K562 (cell line): ENCODE measurements around the gene CDPF1. TPM values are rescaled to one million over a fixed set of nuclear protein-coding genes. Genes with fewer than 3 reads are reported as not detected.

ENCODE experiments used
- ADNP ChIP-seq: fragments of 200-800 bp; sonication (Bioruptor generic); IDR thresholded peaks from 2 replicates; pipeline ENCODE4 v1.6.1; 2016; ENCODE audit warnings: missing genetic modification characterization, missing compliant biosample characterization
- ASH1L ChIP-seq: fragments of 450-650 bp; IDR thresholded peaks from 2 replicates; pipeline ENCODE4 v1.6.1; 2018; ENCODE audit warnings: borderline replicate concordance, mild to moderate bottlenecking, low read depth; ENCODE audit not compliant: partially characterized antibody
- HDAC1 ChIP-seq, 2 experiments: fragments of 450-650 bp; IDR thresholded peaks; 2 replicates each; pipeline ENCODE4 v1.6.1; 2016 to 2017; ENCODE audit warnings: inconsistent platforms in 1 of 2, mild to moderate bottlenecking in 1 of 2, moderate library complexity in 1 of 2
- HDAC2 ChIP-seq: fragments of 450-650 bp; IDR thresholded peaks from 2 replicates; pipeline ENCODE4 v1.6.1; 2016; ENCODE audit warnings: mild to moderate bottlenecking
- MAX ChIP-seq: sonication (generic); formaldehyde crosslinking; IDR thresholded peaks from 2 replicates; pipeline ENCODE4 v1.9.0; 2022; ENCODE audit warnings: mild to moderate bottlenecking, missing genetic modification reagents
- MTA1 ChIP-seq: fragments of 450-650 bp; IDR thresholded peaks from 2 replicates; pipeline ENCODE4 v1.6.1; 2017; ENCODE audit warnings: borderline replicate concordance
- NFIC ChIP-seq: fragments of 450-650 bp; IDR thresholded peaks from 2 replicates; pipeline ENCODE4 v1.6.1; 2017; ENCODE audit warnings: mild to moderate bottlenecking, inconsistent platforms
- NR2C1 ChIP-seq, 2 experiments: fragments of 450-650 bp; IDR thresholded peaks; 2 replicates each; pipeline ENCODE4 v1.6.1; 2017; ENCODE audit warnings: mild to moderate bottlenecking in 2 of 2, antibody characterized with exemption in 1 of 2, inconsistent platforms in 1 of 2, missing compliant biosample characterization in 1 of 2, missing genetic modification characterization in 1 of 2
- POLR2AphosphoS5 ChIP-seq: IDR thresholded peaks from 2 replicates; pipeline ENCODE4 v1.6.1; 2011; ENCODE audit warnings: mild to moderate bottlenecking, low read depth, low read length, moderate library complexity; ENCODE audit not compliant: control insufficient read depth, insufficient read depth
- RNF2 ChIP-seq: sonication (generic); IDR thresholded peaks from 2 replicates; pipeline ENCODE4 v1.6.1; 2016
- TBP ChIP-seq: optimal IDR thresholded peaks from 2 replicates; pipeline ENCODE3; 2011; ENCODE audit warnings: low read depth, low read length, improper control_type of control experiment
- TCFL5 ChIP-seq: fragments of 250-450 bp; sonication (Bioruptor Pico); conservative IDR thresholded peaks from 2 replicates; pipeline ENCODE4 v1.6.1; 2021; ENCODE audit warnings: mild to moderate bottlenecking, moderate library complexity, matching md5 sums
- THRA ChIP-seq: fragments of 450-650 bp; IDR thresholded peaks from 2 replicates; pipeline ENCODE4 v1.6.1; 2017; ENCODE audit warnings: mild to moderate bottlenecking, moderate library complexity
- U2AF1 ChIP-seq: fragments of 200-400 bp; formaldehyde crosslinking; optimal IDR thresholded peaks from 2 replicates; pipeline ENCODE3; 2017; ENCODE audit warnings: mild to moderate bottlenecking, low read depth, low read length, moderate library complexity
- WHSC1 ChIP-seq: IDR thresholded peaks from one replicate; pipeline ENCODE4 v1.6.1; 2012; ENCODE audit warnings: low read length, control low read depth, inconsistent platforms
- ZBTB43 ChIP-seq: sonication (generic); formaldehyde crosslinking; IDR thresholded peaks from 2 replicates; pipeline ENCODE4 v1.8.0; 2023; ENCODE audit warnings: mild to moderate bottlenecking, missing genetic modification reagents
- ZNF324 ChIP-seq: fragments of 250-450 bp; sonication (Bioruptor Pico); IDR thresholded peaks from 2 replicates; pipeline ENCODE4 v1.4.0; 2020; ENCODE audit warnings: mild to moderate bottlenecking
- ZNF655 ChIP-seq: fragments of 250-450 bp; sonication (Bioruptor Pico); IDR thresholded peaks from 2 replicates; pipeline ENCODE4 v1.5.0; 2021
- polyA plus RNA-seq, 8 experiments: library from polyadenylated mRNA; depleted of rRNA in 4 of 8; stranded (reverse) in 5 of 8; unstranded in 3 of 8; fragments of >200 nt; fragmentation: Nextera tagmentation in 2 of 8; fragmentation: Illumina TruSeq in 1 of 8; extraction: Ambion mirVana in 2 of 8; extraction: Trizol in 1 of 8; gene quantifications; 2 replicates each; pipeline versions ENCODE4 v1.2.1 to v1.2.3, GENCODE V29; 2011 to 2014; ENCODE audit warnings: inconsistent platforms in 1 of 8, missing spikeins in 1 of 8
- total RNA-seq, 7 experiments: library from RNA; depleted of rRNA in 6 of 7; stranded (reverse); fragments of >200 nt in 6 of 7; fragmentation: Illumina TruSeq in 2 of 7; extraction: Trizol in 2 of 7; gene quantifications; 2 replicates each; pipeline versions ENCODE4 v1.2.1 to v1.2.3, GENCODE V29; 2011 to 2021; ENCODE audit warnings: low replicate concordance in 1 of 7

CDPF1 gene
- total and polyA plus RNA-seq, 9 of the 15 experiments (the other 6 are each of a cell fraction or from before 2014, with no cell fraction given), result 0.84 to 19.5 (median 9.1) TPM

- TF ChIP-seq ZBTB43 (CRISPR knock-in tag), result no peak
- TF ChIP-seq HDAC1 (IDR thresholded peaks at IDR 0.05), result 0 out of 4 replicates have a peak, but pooled peaks of 1 of the 2 experiments have one; percentile 49
- no peak for TF ChIP-seq ZNF324 (CRISPR knock-in tag)
- no peak for TF ChIP-seq ZNF655 (CRISPR knock-in tag)
- peak; percentile 12; the same call in 1 of the 2 replicates for TF ChIP-seq NFIC
- TF ChIP-seq POLR2AphosphoS5, result peak; percentile 44; the same call in 1 of the 2 replicates
- 0 out of 2 replicates have a peak, but pooled peaks have one; percentile 19 for TF ChIP-seq NR2C1 (IDR thresholded peaks at IDR 0.05)
- TF ChIP-seq NR2C1 (tag; IDR thresholded peaks at IDR 0.05), result 0 out of 2 replicates have a peak, but pooled peaks have one; percentile 19
- no peak for TF ChIP-seq U2AF1
- TF ChIP-seq RNF2, result no peak
- TF ChIP-seq ASH1L, result peak; percentile 12
- no peak for TF ChIP-seq WHSC1
- TF ChIP-seq TBP, result peak; percentile 63
- peak; percentile 14; the same call in 1 of the 2 replicates for TF ChIP-seq MAX (CRISPR knock-in tag)
- TF ChIP-seq ADNP (tag), result no peak
- TF ChIP-seq MTA1, result 0 out of 2 replicates have a peak, but pooled peaks have one; percentile 15
- TF ChIP-seq HDAC2, result peak; percentile 30; the same call in 1 of the 2 replicates
- TF ChIP-seq THRA, result no peak
- TF ChIP-seq TCFL5 (CRISPR knock-in tag), result no peak
Observed at GRCh38 chr22:46296257-46297150, 46.4 kb upstream of the CDPF1 start, which contains the start of gene GTSE1 (continued).
